ENCODE measurements around the gene ICAM4. TPM values are rescaled to one million over a fixed set of nuclear protein-coding genes. Genes with fewer than 3 reads are reported as not detected.

ICAM4 gene
- total and polyA plus RNA-seq, 2 of the 13 experiments (the other 11 are each of a cell fraction or from before 2014, with no cell fraction given) = 2.9 to 4.0 TPM

- Histone ChIP-seq H3K36me3 (replicated peaks in 1 of 2; ENCODE audit: control insufficient read depth in 1 of 2, insufficient read depth in 2 of 2, low read length in 2 of 2) (no peaks in the 10 kb centered on the region), H3K27ac (ENCODE audit: extremely low read length, insufficient read depth, low read length) (no peak overlapping the region), H3K27me3 (ENCODE audit: control insufficient read depth in 1 of 2, insufficient read depth in 2 of 2, low read length in 2 of 2) (peaks cover 0 to 20% of the 10 kb centered on the region in 2 experiments; a peak in 3 of 5 replicates), H3K4me3 (replicated peaks in 1 of 3; ENCODE audit: insufficient read depth in 1 of 3, low read depth in 2 of 3, low read length in 3 of 3) (no peak overlapping the region), H3K79me2 (ENCODE audit: insufficient read depth, low read length) (no peaks in the 10 kb centered on the region), H4K20me1 (ENCODE audit: insufficient read depth, low read length) (no peaks in the 10 kb centered on the region), H2AFZ (ENCODE audit: low read length) (no peak overlapping the region), H3K4me1 (ENCODE audit: insufficient read depth, low read length) (peaks cover 49% of the 10 kb centered on the region), H3K9ac (ENCODE audit: insufficient read depth, low read depth, low read length) (no peak overlapping the region), H3K4me2 (ENCODE audit: low read depth, low read length) (no peak overlapping the region), H3K9me3 (ENCODE audit: low read length) (no peaks in the 10 kb centered on the region)
- WGBS (ENCODE audit: low lambda C conversion rate) = 96% methylated on average over 14 of the region's 49 CpGs
- FAIRE-seq (no peak), DNase-seq (ENCODE audit: low spot score) (no peak), ATAC-seq (no peak)
- in situ Hi-C loops (cut with HindIII; ENCODE audit: extremely low pct_ligation_motif_present, low pct_unique_long_range_greater_than_20kb) = no loop called here
- no TSS peak for BruUV-seq (replicated peaks)
- intact Hi-C loops (cut with micrococcal nuclease; ENCODE audit: unreplicated experiment) = loop anchor here (2.0 kb wide), 1 partner anchor 39 kb away; the partner anchor contains the start of gene RAVER1
- POLR2A ChIA-PET = no interaction called here
- CTCF ChIA-PET (ENCODE audit: low intra/inter-chr PET ratio, low total read pairs) = no interaction called here
- TF ChIP-seq THAP7 (CRISPR knock-in tag; IDR thresholded peaks at IDR 0.05) = no peak
- no peak for TF ChIP-seq YY1 (IDR thresholded peaks at IDR 0.05; ENCODE audit: insufficient read depth, insufficient replicate concordance, low read depth, low read length)
- no peak for TF ChIP-seq SMAD1 (CRISPR knock-in tag; IDR thresholded peaks at IDR 0.05; ENCODE audit: borderline replicate concordance, low read depth)
- TF ChIP-seq HBP1 (CRISPR knock-in tag; IDR thresholded peaks at IDR 0.05; ENCODE audit: low read depth) = no peak
- no peak for TF ChIP-seq CHCHD3 (CRISPR knock-in tag; IDR thresholded peaks at IDR 0.05)
- no peak for TF ChIP-seq BRCA1 (CRISPR knock-in tag; IDR thresholded peaks at IDR 0.05)
- TF ChIP-seq DPF2 (CRISPR knock-in tag; IDR thresholded peaks at IDR 0.05; ENCODE audit: borderline replicate concordance, low read depth) = no peak
- TF ChIP-seq ATF3 (CRISPR knock-in tag; IDR thresholded peaks at IDR 0.05) = no peak
- TF ChIP-seq ZNF382 (CRISPR knock-in tag; IDR thresholded peaks at IDR 0.05; ENCODE audit: borderline replicate concordance) = no peak
- TF ChIP-seq ZNF547 (CRISPR knock-in tag; IDR thresholded peaks at IDR 0.05) = no peak
- no peak for TF ChIP-seq GZF1 (CRISPR knock-in tag; IDR thresholded peaks at IDR 0.05)
- TF ChIP-seq, protein P1, sequence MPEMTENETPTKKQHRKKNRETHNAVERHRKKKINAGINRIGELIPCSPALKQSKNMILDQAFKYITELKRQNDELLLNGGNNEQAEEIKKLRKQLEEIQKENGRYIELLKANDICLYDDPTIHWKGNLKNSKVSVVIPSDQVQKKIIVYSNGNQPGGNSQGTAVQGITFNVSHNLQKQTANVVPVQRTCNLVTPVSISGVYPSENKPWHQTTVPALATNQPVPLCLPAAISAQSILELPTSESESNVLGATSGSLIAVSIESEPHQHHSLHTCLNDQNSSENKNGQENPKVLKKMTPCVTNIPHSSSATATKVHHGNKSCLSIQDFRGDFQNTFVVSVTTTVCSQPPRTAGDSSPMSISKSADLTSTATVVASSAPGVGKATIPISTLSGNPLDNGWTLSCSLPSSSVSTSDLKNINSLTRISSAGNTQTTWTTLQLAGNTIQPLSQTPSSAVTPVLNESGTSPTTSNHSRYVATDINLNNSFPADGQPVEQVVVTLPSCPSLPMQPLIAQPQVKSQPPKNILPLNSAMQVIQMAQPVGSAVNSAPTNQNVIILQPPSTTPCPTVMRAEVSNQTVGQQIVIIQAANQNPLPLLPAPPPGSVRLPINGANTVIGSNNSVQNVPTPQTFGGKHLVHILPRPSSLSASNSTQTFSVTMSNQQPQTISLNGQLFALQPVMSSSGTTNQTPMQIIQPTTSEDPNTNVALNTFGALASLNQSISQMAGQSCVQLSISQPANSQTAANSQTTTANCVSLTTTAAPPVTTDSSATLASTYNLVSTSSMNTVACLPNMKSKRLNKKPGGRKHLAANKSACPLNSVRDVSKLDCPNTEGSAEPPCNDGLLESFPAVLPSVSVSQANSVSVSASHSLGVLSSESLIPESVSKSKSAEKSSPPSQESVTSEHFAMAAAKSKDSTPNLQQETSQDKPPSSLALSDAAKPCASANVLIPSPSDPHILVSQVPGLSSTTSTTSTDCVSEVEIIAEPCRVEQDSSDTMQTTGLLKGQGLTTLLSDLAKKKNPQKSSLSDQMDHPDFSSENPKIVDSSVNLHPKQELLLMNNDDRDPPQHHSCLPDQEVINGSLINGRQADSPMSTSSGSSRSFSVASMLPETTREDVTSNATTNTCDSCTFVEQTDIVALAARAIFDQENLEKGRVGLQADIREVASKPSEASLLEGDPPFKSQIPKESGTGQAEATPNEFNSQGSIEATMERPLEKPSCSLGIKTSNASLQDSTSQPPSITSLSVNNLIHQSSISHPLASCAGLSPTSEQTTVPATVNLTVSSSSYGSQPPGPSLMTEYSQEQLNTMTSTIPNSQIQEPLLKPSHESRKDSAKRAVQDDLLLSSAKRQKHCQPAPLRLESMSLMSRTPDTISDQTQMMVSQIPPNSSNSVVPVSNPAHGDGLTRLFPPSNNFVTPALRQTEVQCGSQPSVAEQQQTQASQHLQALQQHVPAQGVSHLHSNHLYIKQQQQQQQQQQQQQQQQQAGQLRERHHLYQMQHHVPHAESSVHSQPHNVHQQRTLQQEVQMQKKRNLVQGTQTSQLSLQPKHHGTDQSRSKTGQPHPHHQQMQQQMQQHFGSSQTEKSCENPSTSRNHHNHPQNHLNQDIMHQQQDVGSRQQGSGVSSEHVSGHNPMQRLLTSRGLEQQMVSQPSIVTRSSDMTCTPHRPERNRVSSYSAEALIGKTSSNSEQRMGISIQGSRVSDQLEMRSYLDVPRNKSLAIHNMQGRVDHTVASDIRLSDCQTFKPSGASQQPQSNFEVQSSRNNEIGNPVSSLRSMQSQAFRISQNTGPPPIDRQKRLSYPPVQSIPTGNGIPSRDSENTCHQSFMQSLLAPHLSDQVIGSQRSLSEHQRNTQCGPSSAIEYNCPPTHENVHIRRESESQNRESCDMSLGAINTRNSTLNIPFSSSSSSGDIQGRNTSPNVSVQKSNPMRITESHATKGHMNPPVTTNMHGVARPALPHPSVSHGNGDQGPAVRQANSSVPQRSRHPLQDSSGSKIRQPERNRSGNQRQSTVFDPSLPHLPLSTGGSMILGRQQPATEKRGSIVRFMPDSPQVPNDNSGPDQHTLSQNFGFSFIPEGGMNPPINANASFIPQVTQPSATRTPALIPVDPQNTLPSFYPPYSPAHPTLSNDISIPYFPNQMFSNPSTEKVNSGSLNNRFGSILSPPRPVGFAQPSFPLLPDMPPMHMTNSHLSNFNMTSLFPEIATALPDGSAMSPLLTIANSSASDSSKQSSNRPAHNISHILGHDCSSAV (CRISPR knock-in tag; IDR thresholded peaks at IDR 0.05; ENCODE audit: borderline replicate concordance) = no peak
- no peak for TF ChIP-seq ZNF30 (CRISPR knock-in tag; IDR thresholded peaks at IDR 0.05)
These were observed 7.0 kb downstream of the ICAM4 start for GRCh38 chr19:10293637-10294367.
